Measurements from ENCODE around the gene IQCE.
"Not testable (repeated sequence)": the region's sequence is repeated elsewhere in the genome, so short reads cannot be mapped to it uniquely, and the experiment has no call there.

The IQCE gene

GRCh38 chr7:2528481-2529095 lies 30.2 kb upstream of the IQCE start:
- TF ChIP-seq SNAI2 (CRISPR knock-in tag; IDR thresholded peaks at IDR 0.05): no peak
- no peak for ATAC-seq

- ATAC-seq: peak; percentile 62
- no peak for TF ChIP-seq ZFP30 (CRISPR knock-in tag; IDR thresholded peaks at IDR 0.05)
- peak; percentile 89; the same call in 1 of the 2 replicates for TF ChIP-seq PATZ1 (CRISPR knock-in tag; IDR thresholded peaks at IDR 0.05; ENCODE audit: borderline replicate concordance)
Observed at GRCh38 chr7:2529161-2530070, 29.4 kb upstream of the IQCE start.

- peak; percentile 1; the same call in 2 of the 3 replicates for ATAC-seq
- TF ChIP-seq BACH2 (CRISPR knock-in tag; IDR thresholded peaks at IDR 0.05; ENCODE audit: borderline replicate concordance): no peak
- no peak for TF ChIP-seq GLIS3 (CRISPR knock-in tag; IDR thresholded peaks at IDR 0.05)
- no peak for TF ChIP-seq ESRRG (CRISPR knock-in tag; IDR thresholded peaks at IDR 0.05)
- TF ChIP-seq TCF4 (CRISPR knock-in tag; IDR thresholded peaks at IDR 0.05; ENCODE audit: borderline replicate concordance): no peak
- TF ChIP-seq CSDC2 (CRISPR knock-in tag; IDR thresholded peaks at IDR 0.05): no peak
- no peak for TF ChIP-seq CSRNP3 (CRISPR knock-in tag; IDR thresholded peaks at IDR 0.05)
- TF ChIP-seq ARNTL (CRISPR knock-in tag; IDR thresholded peaks at IDR 0.05; ENCODE audit: borderline replicate concordance, low read depth): no peak
Observed at GRCh38 chr7:2530071-2530987, 28.4 kb upstream of the IQCE start.

GRCh38 chr7:2530994-2531795 lies 27.6 kb upstream of the IQCE start:
- ATAC-seq: peak; percentile 6

- ATAC-seq: peak; percentile 27
Observed at GRCh38 chr7:2531796-2532110, 27.0 kb upstream of the IQCE start.

- ATAC-seq: not testable (repeated sequence)
Observed at GRCh38 chr7:2532199-2532772, 26.5 kb upstream of the IQCE start.

- not testable (repeated sequence) for ATAC-seq
Observed at GRCh38 chr7:2532816-2533215, 26.0 kb upstream of the IQCE start.

- not testable (repeated sequence) for ATAC-seq
Observed at GRCh38 chr7:2533566-2533965, 25.2 kb upstream of the IQCE start.

GRCh38 chr7:2534214-2534613 lies 24.6 kb upstream of the IQCE start:
- not testable (repeated sequence) for ATAC-seq
